Activated CD8-positive, alpha-beta T cell treated with anti-CD3 and anti-CD28 coated beads for 36 hours (primary cell): Measurements from ENCODE around the gene ITPR1. TPM values are rescaled to one million over a fixed set of nuclear protein-coding genes. Genes with fewer than 3 reads are reported as not detected.

ENCODE experiments used
- ATAC-seq: fragments of 200-7000 bp; cut with Tn5 transposase; one replicate; pipeline ENCODE4 v1.10.0; 2021; ENCODE audit warnings: mild to moderate bottlenecking, moderate library complexity
- CTCF ChIA-PET: fragments of 350-600 bp; sonication (Branson Sonifier 250); formaldehyde crosslinking; loops from one replicate; lab custom pipeline; 2021; ENCODE audit warnings: antibody characterized with exemption; lab: Charles Lee
- POLR2A ChIA-PET: fragments of 350-600 bp; sonication (Branson Sonifier 250); formaldehyde crosslinking; loops from one replicate; lab custom pipeline; 2021; ENCODE audit warnings: antibody characterized with exemption; lab: Charles Lee
- DNase-seq: peaks from one replicate; pipeline ENCODE4 v3.0.0-alpha.2; 2020
- H3K27ac Mint-ChIP-seq: one replicate; pipeline ENCODE4 v1.8.0; 2021; ENCODE audit warnings: mild to moderate bottlenecking, mixed read lengths
- H3K27me3 Mint-ChIP-seq: one replicate; pipeline ENCODE4 v1.8.0; 2021; ENCODE audit warnings: mixed read lengths
- H3K36me3 Mint-ChIP-seq: one replicate; pipeline ENCODE4 v1.8.0; 2021; ENCODE audit warnings: low read depth, mixed read lengths
- H3K4me1 Mint-ChIP-seq: one replicate; pipeline ENCODE4 v1.8.0; 2021; ENCODE audit warnings: low read depth, mixed read lengths
- H3K4me3 Mint-ChIP-seq: one replicate; pipeline ENCODE4 v1.8.0; 2021; ENCODE audit warnings: mild to moderate bottlenecking, moderate library complexity, mixed read lengths
- H3K9me3 Mint-ChIP-seq: one replicate; pipeline ENCODE4 v1.8.0; 2021; ENCODE audit warnings: mixed read lengths
- intact Hi-C: fragments of 100-400 bp; cut with micrococcal nuclease; formaldehyde crosslinking; loops from one replicate; pipeline ENCODE4 v1.10.0; 2022
- total RNA-seq, 2 experiments: library from RNA; stranded (reverse); gene quantifications; one replicate each; pipeline ENCODE4 v1.2.3, GENCODE V29; 2021
- TF ChIP-seq, protein P1 (sequence below): fragments of 200-600 bp; IDR thresholded peaks from one replicate; pipeline ENCODE4 v1.8.0; 2022; ENCODE audit warnings: antibody characterized with exemption, mild to moderate bottlenecking

The ITPR1 gene
- total RNA-seq, 2 experiments from 2014 or later = 93.9 to 98.2 TPM

GRCh38 chr3:4721511-4721911 lies 228.4 kb downstream of the ITPR1 start:
- peaks cover 30% of the 10 kb centered on the region for H3K4me1 Mint-ChIP-seq
- TF ChIP-seq, protein P1, sequence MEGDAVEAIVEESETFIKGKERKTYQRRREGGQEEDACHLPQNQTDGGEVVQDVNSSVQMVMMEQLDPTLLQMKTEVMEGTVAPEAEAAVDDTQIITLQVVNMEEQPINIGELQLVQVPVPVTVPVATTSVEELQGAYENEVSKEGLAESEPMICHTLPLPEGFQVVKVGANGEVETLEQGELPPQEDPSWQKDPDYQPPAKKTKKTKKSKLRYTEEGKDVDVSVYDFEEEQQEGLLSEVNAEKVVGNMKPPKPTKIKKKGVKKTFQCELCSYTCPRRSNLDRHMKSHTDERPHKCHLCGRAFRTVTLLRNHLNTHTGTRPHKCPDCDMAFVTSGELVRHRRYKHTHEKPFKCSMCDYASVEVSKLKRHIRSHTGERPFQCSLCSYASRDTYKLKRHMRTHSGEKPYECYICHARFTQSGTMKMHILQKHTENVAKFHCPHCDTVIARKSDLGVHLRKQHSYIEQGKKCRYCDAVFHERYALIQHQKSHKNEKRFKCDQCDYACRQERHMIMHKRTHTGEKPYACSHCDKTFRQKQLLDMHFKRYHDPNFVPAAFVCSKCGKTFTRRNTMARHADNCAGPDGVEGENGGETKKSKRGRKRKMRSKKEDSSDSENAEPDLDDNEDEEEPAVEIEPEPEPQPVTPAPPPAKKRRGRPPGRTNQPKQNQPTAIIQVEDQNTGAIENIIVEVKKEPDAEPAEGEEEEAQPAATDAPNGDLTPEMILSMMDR = no peak
- CTCF ChIA-PET = interaction anchor here (0.8 to 3.0 kb wide), 19 partner anchors 8 to 335 kb away, joined by 3 to 37 read pairs (median 3); partner anchors contain the start of gene BHLHE40
- no peaks in the 10 kb centered on the region for H3K9me3 Mint-ChIP-seq
- ATAC-seq (no peak), DNase-seq (no peak)
- H3K4me3 Mint-ChIP-seq = no peak overlapping the region
- H3K36me3 Mint-ChIP-seq = peaks cover 26% of the 10 kb centered on the region
- intact Hi-C loops = loop anchor here (2.0 to 5.0 kb wide), 2 partner anchors 186 to 255 kb away; no protein-coding TSS in a partner anchor
- POLR2A ChIA-PET = interaction anchor here (0.8 to 2.0 kb wide), 4 partner anchors 17 to 336 kb away, joined by 3 to 6 read pairs (median 4); partner anchors contain the start of gene BHLHE40
- H3K27me3 Mint-ChIP-seq = no peaks in the 10 kb centered on the region
- peak overlapping the region; percentile 67 for H3K27ac Mint-ChIP-seq

GRCh38 chr3:4722103-4722502 lies 229.0 kb downstream of the ITPR1 start:
- no peaks in the 10 kb centered on the region for H3K9me3 Mint-ChIP-seq
- POLR2A ChIA-PET = interaction anchor here (1.0 kb wide), 1 partner anchor 259 kb away, joined by 3 read pairs; no protein-coding TSS in a partner anchor
- ATAC-seq (peak; percentile 80), DNase-seq (peak; percentile 36)
- H3K27ac Mint-ChIP-seq = peak overlapping the region; percentile 64
- peaks cover 30% of the 10 kb centered on the region for H3K4me1 Mint-ChIP-seq
- CTCF ChIA-PET = interaction anchor here (1.0 to 1.5 kb wide), 4 partner anchors 9 to 255 kb away, joined by 3 to 8 read pairs (median 4); no protein-coding TSS in a partner anchor
- H3K4me3 Mint-ChIP-seq = no peak overlapping the region
- H3K36me3 Mint-ChIP-seq = peaks cover 28% of the 10 kb centered on the region
- no peaks in the 10 kb centered on the region for H3K27me3 Mint-ChIP-seq
- TF ChIP-seq, protein P1 = peak; percentile 34
- intact Hi-C loops = loop anchor here (5.0 kb wide), 1 partner anchor 185 kb away; no protein-coding TSS in a partner anchor

DNA sequence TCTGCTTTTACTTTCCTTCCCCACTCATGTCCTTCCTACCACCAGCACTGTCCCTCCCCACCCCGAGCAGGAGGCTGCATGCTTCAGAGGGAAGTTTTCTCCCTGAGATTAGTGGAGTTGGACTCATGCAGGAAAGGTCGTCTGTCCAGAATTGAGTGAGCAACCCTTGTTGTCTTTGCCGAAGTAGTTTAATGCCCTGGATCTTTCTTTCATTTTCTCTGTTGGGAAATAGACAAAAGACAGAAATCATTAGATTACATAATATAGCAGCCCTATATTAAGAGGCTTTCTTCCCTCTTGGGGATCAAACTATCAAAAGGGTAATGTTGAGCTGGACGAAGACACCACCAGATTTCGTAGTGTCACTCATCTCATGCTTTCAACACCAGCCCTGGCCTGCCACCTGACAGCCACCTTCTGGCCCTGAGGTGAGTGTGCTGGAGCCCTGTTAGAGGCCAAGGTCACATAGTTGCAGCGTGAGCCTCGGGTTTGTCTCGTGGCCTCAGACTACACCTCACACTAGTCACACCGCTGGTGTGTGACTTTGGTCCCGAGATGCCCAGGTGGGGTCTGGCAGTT lies 231.0 kb downstream of the ITPR1 start:
- ChIA-PET POLR2A (no interaction called here), CTCF (interaction anchor here (1.4 kb wide), 1 partner anchor 253 kb away, joined by 4 read pairs; no protein-coding TSS in a partner anchor)
- no peak overlapping the region for H3K4me3 Mint-ChIP-seq
- DNase-seq (no peak), ATAC-seq (no peak)
- no peaks in the 10 kb centered on the region for H3K27me3 Mint-ChIP-seq
- intact Hi-C loops = loop anchor here (5.0 kb wide), 1 partner anchor 183 kb away; no protein-coding TSS in a partner anchor
- TF ChIP-seq, protein P1 = no peak
- H3K9me3 Mint-ChIP-seq = no peaks in the 10 kb centered on the region
- peaks cover 31% of the 10 kb centered on the region for H3K4me1 Mint-ChIP-seq
- H3K27ac Mint-ChIP-seq = peak overlapping the region; percentile 35
- H3K36me3 Mint-ChIP-seq = peaks cover 32% of the 10 kb centered on the region

DNA sequence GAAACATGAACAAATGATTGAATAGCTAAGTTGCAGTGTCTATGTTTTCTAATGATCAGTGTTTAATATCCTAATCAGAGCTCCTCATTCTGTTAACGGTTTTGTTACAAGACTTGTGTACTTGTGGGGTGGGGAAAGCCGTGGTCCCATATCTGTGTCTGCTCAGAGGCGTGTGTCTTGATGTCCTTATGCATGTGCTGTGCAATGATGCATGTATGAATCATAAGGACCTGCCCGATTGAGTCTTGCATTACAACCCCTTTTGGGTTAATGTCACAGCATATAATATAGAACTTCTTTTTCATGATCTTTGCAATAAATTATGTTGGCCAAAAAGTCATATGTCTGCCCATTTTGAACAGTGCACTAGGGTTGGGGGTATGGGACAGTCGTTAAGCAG lies 233.4 kb downstream of the ITPR1 start:
- no peak for DNase-seq
- peaks cover 26% of the 10 kb centered on the region for H3K4me1 Mint-ChIP-seq
- peaks cover 31% of the 10 kb centered on the region for H3K36me3 Mint-ChIP-seq

More for the DNA sequence above, 233.4 kb downstream of the ITPR1 start:
- H3K27me3 Mint-ChIP-seq = no peaks in the 10 kb centered on the region
- intact Hi-C loops = no loop called here
- TF ChIP-seq, protein P1 = no peak
- no peak for ATAC-seq
- no peaks in the 10 kb centered on the region for H3K9me3 Mint-ChIP-seq
- H3K27ac Mint-ChIP-seq = no peak overlapping the region
- CTCF ChIA-PET = interaction anchor here (0.6 to 2.7 kb wide), 4 partner anchors 15 to 331 kb away, joined by 3 to 18 read pairs (median 4); no protein-coding TSS in a partner anchor
- H3K4me3 Mint-ChIP-seq = no peak overlapping the region
- POLR2A ChIA-PET = interaction anchor here (1.1 to 1.4 kb wide), 3 partner anchors 15 to 95 kb away, joined by 3 to 4 read pairs (median 3); no protein-coding TSS in a partner anchor
